Measurements from ENCODE around the gene PLXDC2. TPM values are rescaled to one million over a fixed set of nuclear protein-coding genes. Genes with fewer than 3 reads are reported as not detected.

PLXDC2 gene
- polyA plus RNA-seq, 3 donors = 32.4 to 40.1 (median 36.7) TPM

DNA sequence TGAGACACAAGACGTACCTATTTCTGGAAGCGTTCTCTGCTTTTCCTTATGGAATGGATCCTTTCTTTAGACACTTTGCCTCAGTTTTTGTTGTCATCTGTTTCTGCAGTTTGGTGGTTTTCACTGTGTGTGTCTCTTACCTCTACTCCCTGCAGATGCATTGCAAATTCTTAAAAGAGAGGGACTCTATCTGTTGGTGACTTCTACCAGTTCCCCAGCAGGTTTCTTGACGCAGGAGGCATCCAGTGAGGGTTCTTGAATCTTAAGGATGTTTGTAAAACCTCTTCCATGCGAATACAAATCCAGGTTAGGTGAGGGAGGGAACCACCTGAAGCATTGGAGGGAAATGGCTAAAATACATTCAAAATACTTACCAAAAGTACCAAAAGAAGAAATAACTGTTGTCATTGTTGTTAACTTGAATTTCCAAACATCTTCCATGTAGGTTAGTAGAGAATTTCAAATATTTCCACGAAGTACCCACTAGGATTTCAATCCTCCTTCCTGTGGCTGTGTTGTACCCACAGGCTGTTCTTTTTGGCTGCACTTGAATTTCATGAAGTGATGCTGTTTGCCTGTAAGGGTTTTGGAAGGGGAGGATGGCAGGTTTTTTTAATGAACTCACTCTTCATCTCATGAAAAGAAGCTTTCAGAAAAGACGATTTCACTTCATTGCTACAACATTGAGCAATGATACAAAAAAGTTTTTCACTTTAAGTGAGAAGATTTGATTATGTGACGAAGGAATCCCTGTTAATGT lies 32.2 kb downstream of the PLXDC2 start:
- no peak for DNase-seq (ENCODE audit: low read depth in 3 of 3, low spot score in 2 of 3)

DNA sequence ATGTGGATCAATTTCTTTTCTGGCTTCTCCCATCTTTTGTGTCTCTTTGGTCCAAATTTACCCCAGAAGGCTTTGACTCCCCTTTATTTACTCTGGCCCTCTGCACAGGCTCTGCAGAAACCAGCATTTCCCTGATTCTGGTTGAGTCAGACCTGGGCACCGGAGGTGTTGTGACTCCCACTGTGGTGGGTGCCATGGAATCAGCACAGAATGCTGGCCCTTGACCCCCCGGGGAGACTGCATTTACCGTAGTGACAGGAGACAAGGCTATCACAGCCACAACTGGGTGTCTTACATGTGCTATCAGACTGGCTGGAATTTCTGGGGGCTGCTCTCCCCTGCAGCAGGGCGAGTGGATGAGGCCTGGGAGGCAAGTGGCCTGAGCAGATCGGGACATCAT lies 37.6 kb downstream of the PLXDC2 start:
- DNase-seq (ENCODE audit: low read depth in 3 of 3, low spot score in 2 of 3) = no peak

DNA sequence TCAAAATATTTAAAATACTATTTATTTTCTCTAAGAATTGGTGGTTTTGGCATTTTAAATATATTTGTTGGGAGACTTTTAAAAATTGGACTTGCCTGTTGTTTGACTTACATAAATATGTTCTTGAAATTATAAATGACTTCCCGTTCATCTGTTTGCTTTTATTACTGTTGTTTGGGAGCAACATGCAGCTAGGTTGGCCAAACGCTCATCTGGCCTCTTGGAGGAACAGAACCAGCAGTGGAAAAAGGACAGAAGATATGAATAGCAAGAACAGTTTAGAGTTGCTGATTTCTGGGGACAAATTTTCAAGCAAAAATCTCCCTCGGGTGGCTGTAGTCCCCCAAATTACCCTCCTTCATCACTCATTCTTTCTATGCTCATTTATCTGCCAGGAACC lies 41.6 kb downstream of the PLXDC2 start:
- no peak for DNase-seq (ENCODE audit: low read depth in 3 of 3, low spot score in 2 of 3)

DNA sequence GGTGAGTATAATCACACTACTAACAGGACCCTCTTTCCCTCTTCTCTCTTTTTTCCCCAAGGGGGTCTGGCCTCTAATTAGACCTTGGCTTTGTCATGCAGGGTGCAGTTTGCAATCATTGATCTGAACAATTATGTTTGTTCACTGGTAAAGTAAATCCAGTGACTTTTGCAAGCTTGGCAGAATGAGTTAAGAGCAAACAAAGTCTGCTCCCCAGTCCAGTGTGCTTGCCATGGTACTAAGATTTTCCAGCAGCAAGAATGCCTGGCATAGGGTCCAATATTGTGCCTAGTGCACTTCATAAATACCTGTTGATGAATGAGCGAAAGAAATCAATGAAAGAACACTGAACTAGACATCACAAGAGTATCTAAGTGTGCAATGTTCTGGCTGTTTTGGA lies 43.9 kb downstream of the PLXDC2 start:
- DNase-seq (ENCODE audit: low read depth in 3 of 3, low spot score in 2 of 3) = no peak

DNA sequence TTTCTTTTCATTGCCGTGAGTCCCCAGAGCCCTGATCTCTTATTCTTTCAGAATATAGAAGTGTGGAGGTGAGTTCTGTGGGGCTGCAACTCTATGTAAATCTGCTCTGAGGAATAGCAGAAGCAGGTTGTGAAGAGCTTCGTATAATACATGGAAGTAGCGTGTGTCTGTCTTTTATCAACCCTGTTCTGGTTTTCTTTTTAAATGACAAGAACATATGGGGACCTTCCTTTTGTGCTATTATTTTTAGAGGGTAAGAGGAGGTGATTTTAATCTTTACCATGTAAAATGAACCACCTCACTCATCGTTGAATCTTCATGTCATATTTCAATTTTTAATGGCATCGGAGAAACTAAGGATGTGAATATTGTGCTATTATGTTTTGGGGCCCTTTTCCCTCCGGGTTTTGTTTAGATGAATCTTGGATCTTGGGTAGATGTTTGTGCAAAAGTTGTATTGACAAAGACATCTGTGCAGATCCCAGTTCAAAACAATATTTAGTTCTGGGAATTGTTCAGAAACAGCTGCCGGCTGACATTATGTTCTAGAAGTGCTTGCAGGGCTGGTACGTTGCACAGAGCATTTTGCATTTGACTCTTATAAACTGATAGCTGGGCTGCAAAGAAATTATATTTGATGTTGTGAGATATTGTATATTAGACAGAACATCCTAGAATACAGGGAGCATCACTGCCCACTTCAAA lies 46.7 kb downstream of the PLXDC2 start:
- DNase-seq (ENCODE audit: low read depth in 3 of 3, low spot score in 2 of 3) = no peak

DNA sequence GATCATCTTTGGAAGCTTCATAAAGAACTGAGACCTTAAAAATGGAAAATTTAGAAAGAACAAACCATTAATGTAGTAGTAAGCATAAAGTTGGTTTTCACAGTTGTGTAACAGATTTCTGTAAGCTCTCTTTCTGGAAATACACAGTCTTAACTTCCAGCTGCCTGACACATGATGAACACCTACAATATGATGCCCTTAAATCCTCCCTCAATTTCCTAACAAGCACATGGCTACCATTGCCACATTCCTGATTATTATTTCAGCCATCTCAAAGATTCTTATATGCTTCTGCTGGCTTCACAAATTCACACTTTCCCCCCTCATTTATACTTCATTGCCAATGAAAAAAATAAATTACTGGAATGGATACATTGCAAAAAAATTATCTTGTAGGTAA lies 49.4 kb downstream of the PLXDC2 start:
- no peak for DNase-seq (ENCODE audit: low read depth in 3 of 3, low spot score in 2 of 3)

DNA sequence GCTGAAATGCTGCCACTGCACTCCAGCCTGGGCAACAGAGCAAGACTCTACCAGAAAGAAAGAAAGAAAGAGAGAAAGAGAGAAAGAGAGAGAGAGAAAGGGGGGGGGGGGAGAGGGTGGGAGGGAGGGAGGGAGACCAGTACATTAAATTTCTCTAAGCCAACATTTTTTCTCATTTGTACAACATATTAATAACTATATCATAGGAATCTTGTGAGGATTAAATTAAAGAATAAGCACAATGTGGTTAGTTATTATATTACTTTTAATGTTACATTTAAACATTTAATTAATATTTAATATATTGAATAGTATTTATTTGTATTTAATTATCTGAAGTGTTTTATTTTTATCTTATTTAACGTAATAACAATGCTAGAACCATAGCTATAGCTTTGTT lies 53.1 kb downstream of the PLXDC2 start:
- no peak for DNase-seq (ENCODE audit: low read depth in 3 of 3, low spot score in 2 of 3)

DNA sequence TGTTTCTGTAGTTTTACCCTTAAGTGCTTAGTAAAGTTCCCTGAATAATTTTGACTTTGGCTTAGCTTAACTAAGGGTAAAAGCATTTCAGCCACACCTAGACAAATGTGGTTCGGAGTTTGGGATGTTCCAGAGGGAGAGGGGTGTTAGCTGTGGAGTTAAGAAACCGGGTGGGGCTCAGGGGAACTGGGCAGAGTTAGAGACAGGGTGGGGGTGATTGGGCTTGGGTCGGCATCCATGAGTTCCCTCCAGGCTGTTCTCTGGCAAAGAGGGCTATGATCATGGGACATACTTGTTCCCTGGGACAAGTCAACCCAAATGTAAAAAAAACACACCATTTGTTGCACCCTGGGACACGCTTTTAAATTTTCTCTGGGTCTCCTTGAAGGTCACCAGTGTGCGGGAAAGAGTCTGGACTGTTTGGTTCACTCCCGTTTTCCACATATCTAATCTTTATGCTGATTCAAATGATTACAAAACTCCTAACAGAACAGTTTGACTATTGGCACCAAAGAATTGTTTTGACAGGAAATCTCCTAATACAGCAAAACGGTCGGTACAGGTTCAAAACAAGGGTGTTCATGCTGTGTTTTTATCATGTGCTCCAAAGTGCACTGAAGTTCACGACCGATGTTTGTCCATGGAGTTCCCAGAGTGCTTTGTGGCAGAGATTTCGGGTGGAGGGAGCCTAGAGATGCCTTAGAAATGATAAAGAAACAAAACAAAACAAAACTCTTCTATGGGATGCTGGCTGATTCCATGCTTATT lies 56.5 kb downstream of the PLXDC2 start:
- no peak for DNase-seq (ENCODE audit: low read depth in 3 of 3, low spot score in 2 of 3)

DNA sequence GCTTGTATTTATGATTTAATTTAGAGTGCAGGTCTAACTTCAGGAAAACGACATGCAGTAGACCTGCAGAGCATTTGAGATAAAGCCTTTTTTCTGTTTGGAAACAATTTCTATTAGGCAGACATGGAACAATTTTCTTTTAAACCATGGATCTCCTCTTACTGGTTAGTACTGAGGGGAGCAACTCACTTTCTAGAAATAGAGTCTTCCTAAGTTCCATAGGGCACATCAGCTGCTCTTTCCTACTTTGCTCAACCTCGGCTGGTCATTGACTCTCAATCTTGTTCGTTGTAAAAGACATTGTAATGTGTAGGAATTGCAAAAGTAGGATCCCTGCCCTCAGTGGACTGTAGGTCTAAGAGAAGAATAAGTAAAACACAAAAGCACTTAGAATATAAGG lies 58.0 kb downstream of the PLXDC2 start:
- no peak for DNase-seq (ENCODE audit: low read depth in 3 of 3, low spot score in 2 of 3)

DNA sequence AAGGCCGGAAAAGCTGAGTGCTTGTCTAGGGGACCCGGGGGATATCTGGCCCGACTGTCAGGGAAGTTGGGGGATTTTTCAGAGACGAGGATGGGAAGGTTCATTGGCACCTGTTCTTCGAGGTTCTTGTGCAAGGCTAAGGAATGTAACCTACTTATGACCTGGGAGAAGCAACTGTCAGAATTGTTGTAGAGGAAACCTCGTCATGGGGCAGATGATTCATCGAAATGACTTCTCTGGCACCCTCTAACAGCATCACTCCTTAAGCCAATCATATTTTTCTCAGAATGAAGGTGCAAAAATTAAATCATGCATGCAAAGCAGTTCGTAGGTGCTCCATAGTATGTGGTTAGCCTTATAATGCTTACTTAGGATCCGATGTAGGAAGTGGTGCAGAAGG lies 58.6 kb downstream of the PLXDC2 start:
- no peak for DNase-seq (ENCODE audit: low read depth in 3 of 3, low spot score in 2 of 3)

DNA sequence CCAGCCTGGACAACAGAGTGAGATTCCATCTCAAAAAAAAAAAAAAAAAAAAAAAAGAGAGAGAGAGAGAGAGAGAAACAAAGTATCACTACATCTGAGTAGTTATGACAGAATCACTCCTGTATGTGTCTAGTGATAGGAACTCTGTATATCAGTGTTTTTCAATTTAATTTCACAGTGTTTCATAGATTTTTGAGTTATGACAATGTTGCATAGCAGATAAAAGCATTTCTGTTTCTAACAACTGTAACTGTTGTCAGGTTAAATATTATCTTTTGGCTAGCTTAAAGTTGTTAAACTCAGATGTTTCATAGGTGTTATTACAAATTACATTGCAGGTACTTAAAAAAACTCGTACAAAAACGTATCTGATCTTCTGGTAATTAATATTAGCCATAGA lies 60.3 kb downstream of the PLXDC2 start:
- no peak for DNase-seq (ENCODE audit: low read depth in 3 of 3, low spot score in 2 of 3)

DNA sequence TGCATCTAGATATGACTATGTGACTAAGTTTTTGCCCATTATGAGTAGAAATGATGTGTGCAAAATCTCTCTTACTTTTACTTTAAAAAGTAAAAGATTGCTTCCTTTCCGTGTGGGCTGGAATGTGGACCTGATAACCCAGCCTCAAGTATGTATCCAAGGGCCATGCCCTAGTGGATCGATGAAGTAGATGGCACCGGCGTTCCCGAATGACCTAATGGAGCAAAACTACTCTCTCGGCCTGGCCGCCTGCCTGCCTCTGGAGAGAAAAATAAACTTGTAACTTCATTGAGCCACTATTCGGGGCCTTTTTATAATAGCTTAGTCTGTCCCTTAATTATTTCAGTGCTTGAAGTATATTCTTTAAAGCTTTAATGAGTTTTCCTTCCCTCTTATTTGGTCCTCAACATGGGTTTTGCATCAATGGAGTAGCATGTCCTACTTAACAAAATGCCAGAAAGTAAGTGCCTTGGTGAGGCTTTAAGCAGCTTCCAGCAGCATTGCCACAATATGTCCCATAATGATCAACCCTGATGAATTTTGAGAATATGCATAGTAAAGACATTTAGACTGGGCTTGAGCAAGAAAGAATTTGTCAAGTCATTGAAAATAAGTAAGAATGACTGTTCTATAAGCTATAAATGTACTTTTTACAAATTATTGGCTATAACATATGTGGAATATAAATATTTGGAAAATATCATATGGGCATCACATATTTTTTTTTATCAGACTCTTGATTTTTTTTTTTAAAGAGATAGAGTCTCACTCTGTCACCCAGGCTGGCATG lies 61.4 kb downstream of the PLXDC2 start:
- DNase-seq (ENCODE audit: low read depth in 3 of 3, low spot score in 2 of 3) = no peak

DNA sequence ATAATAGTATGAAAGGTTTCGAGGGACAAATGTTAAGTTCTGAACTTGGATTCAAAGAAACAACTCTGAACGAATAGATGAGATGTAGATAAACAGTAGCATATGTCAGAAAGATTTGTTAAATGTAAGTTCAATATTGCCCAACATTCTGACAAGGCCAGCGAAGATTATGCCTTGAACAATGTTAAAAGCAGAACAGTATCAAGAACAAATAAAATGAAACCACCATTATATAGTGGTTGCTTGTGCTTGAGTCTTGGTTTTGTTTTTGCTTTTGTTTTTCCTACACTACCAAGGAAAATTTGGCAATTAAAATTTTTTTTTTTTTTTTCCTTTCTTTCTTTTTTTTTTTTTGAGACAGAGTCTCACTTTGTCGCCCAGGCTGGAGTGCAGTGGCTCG lies 66.4 kb downstream of the PLXDC2 start:
- no peak for DNase-seq (ENCODE audit: low read depth in 3 of 3, low spot score in 2 of 3)

DNA sequence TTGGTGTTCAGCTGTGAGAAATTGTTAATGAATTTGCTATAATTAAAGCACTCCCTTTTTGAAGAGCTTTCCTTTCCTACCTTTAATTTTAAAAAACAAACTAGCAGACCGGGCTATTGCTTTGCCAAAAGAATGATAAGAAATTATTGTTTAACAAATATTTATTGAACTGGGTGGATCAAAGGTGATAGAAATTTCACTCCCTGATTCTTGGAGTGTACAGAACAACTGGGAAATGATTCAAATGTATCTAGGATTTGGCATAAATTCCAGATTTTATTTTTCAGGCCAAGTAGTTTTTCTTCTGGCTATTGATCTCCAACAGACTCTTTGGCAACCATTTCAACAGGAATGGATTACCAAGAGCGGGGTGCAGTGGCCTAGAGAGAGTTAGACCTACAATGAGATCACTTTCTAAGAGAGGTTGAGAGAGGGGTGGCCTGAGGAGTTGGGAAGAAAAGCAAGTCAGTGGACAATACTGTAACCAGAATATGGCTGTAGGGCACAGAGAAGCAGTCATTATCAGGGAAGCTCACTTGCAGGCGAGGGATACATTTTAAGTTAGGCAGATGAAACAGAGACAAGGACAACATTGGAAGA lies 71.9 kb downstream of the PLXDC2 start:
- no peak for DNase-seq (ENCODE audit: low read depth in 3 of 3, low spot score in 2 of 3)

DNA sequence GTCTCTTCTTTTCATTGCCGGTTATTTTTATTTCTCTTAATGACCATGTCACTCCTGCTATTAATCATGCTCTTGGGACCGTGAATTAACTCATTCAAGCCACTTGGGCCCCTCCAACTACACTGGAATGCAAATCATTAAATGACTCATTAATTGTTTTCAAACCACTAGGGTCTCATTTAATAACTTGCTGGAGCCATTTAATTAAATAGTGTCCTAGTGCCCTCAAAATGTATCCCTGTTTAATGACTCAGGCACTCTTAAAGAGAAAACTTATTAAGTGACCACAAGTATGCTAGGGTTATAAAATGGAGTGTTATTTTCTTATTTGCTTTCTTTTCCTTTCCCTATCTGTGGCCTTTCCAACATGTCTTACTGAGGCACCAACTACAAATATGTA lies 73.0 kb downstream of the PLXDC2 start:
- no peak for DNase-seq (ENCODE audit: low read depth in 3 of 3, low spot score in 2 of 3)

DNA sequence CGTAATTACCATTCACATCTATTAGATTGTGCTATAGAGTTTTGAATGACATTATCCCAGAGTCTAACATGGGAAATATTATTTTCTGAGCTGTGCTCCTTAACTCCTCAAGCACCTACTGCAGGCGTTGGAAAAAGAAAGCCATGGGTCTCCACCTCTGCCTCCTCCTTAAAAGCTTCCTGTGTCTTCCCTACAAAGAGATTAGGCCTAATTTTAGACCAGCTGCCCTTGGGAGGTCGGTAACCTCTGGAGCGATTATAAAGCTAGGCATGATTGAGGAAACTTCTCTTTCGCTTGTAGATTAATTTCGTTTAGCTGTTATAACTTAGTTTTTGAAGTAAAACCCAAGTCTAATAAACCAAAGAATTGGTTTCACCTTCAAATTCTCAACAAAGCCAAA lies 75.2 kb downstream of the PLXDC2 start:
- DNase-seq (ENCODE audit: low read depth in 3 of 3, low spot score in 2 of 3) = no peak

DNA sequence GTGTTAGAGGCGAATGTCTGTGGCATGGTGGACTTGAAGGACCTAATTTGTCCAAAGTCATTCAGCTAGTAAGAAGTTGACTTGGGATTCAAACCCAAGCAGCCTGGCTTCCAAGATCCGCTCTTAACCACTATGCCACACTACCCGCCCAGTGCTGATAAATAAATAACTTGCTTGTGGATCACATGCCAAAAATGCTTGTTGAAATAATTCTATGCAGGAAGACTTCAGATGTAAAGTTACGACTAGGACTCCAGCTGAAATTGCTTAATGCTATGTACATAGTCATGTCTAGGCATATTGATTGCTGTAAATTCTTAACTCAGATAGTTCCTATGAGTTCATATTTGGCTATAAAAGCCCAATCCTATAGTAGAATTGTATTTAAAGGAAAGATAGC lies 76.0 kb downstream of the PLXDC2 start:
- DNase-seq (ENCODE audit: low read depth in 3 of 3, low spot score in 2 of 3) = no peak

DNA sequence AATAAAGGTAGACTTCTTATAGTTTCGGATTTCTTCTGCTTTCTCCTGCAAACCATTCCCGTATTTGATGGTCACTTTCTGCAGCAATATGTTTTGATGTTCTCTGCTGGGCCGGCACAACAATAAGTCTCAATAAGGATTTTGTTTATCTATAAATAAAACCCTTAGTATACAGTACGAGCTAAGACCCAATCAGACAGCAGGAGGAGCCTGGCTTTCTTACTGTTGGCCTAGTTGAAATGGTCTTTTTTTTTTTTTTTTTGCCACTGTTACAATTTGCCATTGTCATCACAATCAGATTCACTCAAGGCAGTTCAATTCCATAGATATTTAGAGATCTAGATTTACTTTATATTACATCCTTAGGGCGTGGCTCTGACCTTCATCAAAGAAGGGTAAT lies 76.4 kb downstream of the PLXDC2 start:
- no peak for DNase-seq (ENCODE audit: low read depth in 3 of 3, low spot score in 2 of 3)

DNA sequence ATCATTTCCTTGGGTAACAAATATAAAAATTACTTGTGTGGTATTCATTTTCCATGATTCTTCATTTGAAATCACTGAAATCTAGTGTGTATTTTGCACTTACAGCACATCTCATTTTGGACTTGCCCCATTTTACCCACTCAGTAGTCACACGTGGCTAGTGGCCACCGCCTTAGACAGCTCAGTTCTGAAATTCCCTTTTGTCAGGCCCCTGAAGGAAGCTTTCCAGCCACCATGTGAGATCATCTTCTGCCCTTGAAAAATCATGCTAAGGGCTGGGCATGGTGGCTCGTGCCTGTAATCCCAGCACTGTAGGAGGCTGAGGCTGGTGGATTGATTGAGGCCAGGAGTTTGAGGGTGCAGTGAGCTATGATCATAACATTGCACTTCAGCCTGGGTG lies 79.3 kb downstream of the PLXDC2 start:
- no peak for DNase-seq (ENCODE audit: low read depth in 3 of 3, low spot score in 2 of 3)

DNA sequence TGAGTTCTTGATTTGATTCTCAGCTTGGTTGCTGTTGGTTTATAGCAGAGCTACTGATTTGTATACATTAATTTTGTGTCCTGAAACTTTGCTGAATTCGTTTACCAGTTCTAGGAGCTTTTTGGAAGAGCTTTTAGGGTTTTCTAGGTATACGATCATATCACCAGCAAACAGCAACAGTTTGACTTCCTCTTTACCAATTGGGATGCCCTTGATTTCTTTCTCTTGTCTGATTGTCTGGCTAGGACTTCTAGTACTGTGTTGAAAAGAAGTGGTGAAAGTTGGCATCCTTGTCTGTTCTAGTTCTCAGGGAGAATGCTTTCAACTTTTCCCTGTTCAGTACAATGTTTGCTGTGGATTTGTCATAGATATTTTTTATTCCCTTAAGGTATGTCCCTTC lies 86.2 kb downstream of the PLXDC2 start:
- no peak for DNase-seq (ENCODE audit: low read depth in 3 of 3, low spot score in 2 of 3)

All from right renal cortex interstitium (tissue), 3 donors.